ENCODE data around the gene NOS1AP. TPM values are rescaled to one million over a fixed set of nuclear protein-coding genes. Genes with fewer than 3 reads are reported as not detected.
A peak's percentile ranks its signal among the peaks of the same experiment; 100 is the strongest.

NOS1AP gene
- total RNA-seq, 4 donors from 2014 or later: 8.5 to 34.8 (median 14.1) TPM

GRCh38 chr1:162135271-162135775, 65.8 kb downstream of the NOS1AP start:
- in situ Hi-C loops (cut with MboI; ENCODE audit: low pct_ligation_motif_present in 1 of 4, low pct_unique_long_range_greater_than_20kb in 1 of 4, low sequenced_read_pairs in 3 of 4): no loop called here
- WGBS, 2 donors (ENCODE audit: low coverage in 1 of 2): 86 to 89% methylated on average over 3 to 4 of the region's 4 CpGs

GRCh38 chr1:162136760-162137159, 67.3 kb downstream of the NOS1AP start:
- no peaks in the 10 kb centered on the region for H3K36me3 ChIP-seq
- H3K27ac ChIP-seq: peak overlapping the region in 2 of 4 donors; percentile 18 to 35
- intact Hi-C loops (cut with DNase I; ENCODE audit: low total_unique reads): no loop called here
- no peak for DNase-seq
- 56 to 80% methylated on average over 1 to 4 of the region's 4 CpGs for WGBS, 2 donors (ENCODE audit: low coverage in 1 of 2)
- no peaks in the 10 kb centered on the region for H3K9me3 ChIP-seq
- TF ChIP-seq POLR2A (IDR thresholded peaks at IDR 0.05) (no peak), EP300 (IDR thresholded peaks at IDR 0.05; ENCODE audit: low read depth) (no peak), CTCF (IDR thresholded peaks at IDR 0.05) (no peak), POLR2AphosphoS5 (IDR thresholded peaks at IDR 0.05) (no peak)
- H3K4me3 ChIP-seq: no peak overlapping the region
- in situ Hi-C loops (cut with MboI; ENCODE audit: low pct_ligation_motif_present in 1 of 4, low pct_unique_long_range_greater_than_20kb in 1 of 4, low sequenced_read_pairs in 3 of 4): no loop called here
- H3K27me3 ChIP-seq: no peaks in the 10 kb centered on the region
- H3K4me1 ChIP-seq: peaks cover 0 to 6% (median 5%) of the 10 kb centered on the region in 4 donors

More at GRCh38 chr1:162135271-162135775, 65.8 kb downstream of the NOS1AP start:
- Histone ChIP-seq H3K4me1 (peaks cover 6 to 21% (median 16%) of the 10 kb centered on the region in 4 donors), H3K9me3 (no peaks in the 10 kb centered on the region), H3K4me3 (no peak overlapping the region), H3K27ac (no peak overlapping the region), H3K27me3 (no peaks in the 10 kb centered on the region), H3K36me3 (no peaks in the 10 kb centered on the region)
- no peak for TF ChIP-seq POLR2A (IDR thresholded peaks at IDR 0.05)
- no peak for TF ChIP-seq EP300 (IDR thresholded peaks at IDR 0.05; ENCODE audit: low read depth)
- no peak for TF ChIP-seq POLR2AphosphoS5 (IDR thresholded peaks at IDR 0.05)
- TF ChIP-seq CTCF (IDR thresholded peaks at IDR 0.05): no peak
- DNase-seq: no peak
- intact Hi-C loops (cut with DNase I; ENCODE audit: low total_unique reads): no loop called here

- Histone ChIP-seq H3K27me3 (no peaks in the 10 kb centered on the region), H3K9me3 (no peaks in the 10 kb centered on the region), H3K4me1 (peaks cover 0 to under 1% (median 0%) of the 10 kb centered on the region in 4 donors), H3K27ac (peak overlapping the region in 2 of 4 donors; percentile 18 to 35), H3K4me3 (no peak overlapping the region), H3K36me3 (no peaks in the 10 kb centered on the region)
- in situ Hi-C loops (cut with MboI; ENCODE audit: low pct_ligation_motif_present in 1 of 4, low pct_unique_long_range_greater_than_20kb in 1 of 4, low sequenced_read_pairs in 3 of 4): no loop called here
- WGBS, 2 donors (ENCODE audit: low coverage in 1 of 2): 85 to 90% methylated on average over 6 to 8 of the region's 8 CpGs
- TF ChIP-seq EP300 (IDR thresholded peaks at IDR 0.05; ENCODE audit: low read depth): no peak
- TF ChIP-seq POLR2AphosphoS5 (IDR thresholded peaks at IDR 0.05): no peak
- no peak for TF ChIP-seq CTCF (IDR thresholded peaks at IDR 0.05)
- TF ChIP-seq POLR2A (IDR thresholded peaks at IDR 0.05): no peak
- intact Hi-C loops (cut with DNase I; ENCODE audit: low total_unique reads): no loop called here
- no peak for DNase-seq
These were observed 67.9 kb downstream of the NOS1AP start for GRCh38 chr1:162137179-162137960.

- Histone ChIP-seq H3K27ac (no peak overlapping the region), H3K4me1 (no peaks in the 10 kb centered on the region), H3K36me3 (no peaks in the 10 kb centered on the region), H3K27me3 (no peaks in the 10 kb centered on the region), H3K4me3 (no peak overlapping the region), H3K9me3 (no peaks in the 10 kb centered on the region)
- in situ Hi-C loops (cut with MboI; ENCODE audit: low pct_ligation_motif_present in 1 of 4, low pct_unique_long_range_greater_than_20kb in 1 of 4, low sequenced_read_pairs in 3 of 4): no loop called here
- intact Hi-C loops (cut with DNase I; ENCODE audit: low total_unique reads): no loop called here
- no peak for DNase-seq
- WGBS, 2 donors (ENCODE audit: low coverage in 1 of 2): 71 to 84% methylated on average over 1 to 2 of the region's 2 CpGs
- TF ChIP-seq CTCF (IDR thresholded peaks at IDR 0.05) (no peak), POLR2A (IDR thresholded peaks at IDR 0.05) (no peak), EP300 (IDR thresholded peaks at IDR 0.05; ENCODE audit: low read depth) (no peak)
These were observed 68.6 kb downstream of the NOS1AP start for GRCh38 chr1:162138112-162138511.

Data from transverse colon (tissue), 4 donors.